B cell (primary cell): Measurements from ENCODE around the gene LHX5. TPM values are rescaled to one million over a fixed set of nuclear protein-coding genes. Genes with fewer than 3 reads are reported as not detected.

Experiments used
- ATAC-seq: fragments of 200-7000 bp; cut with Tn5 transposase; one replicate; pipeline ENCODE4 v1.10.0; 2021; ENCODE audit warnings: low read depth, mild to moderate bottlenecking, moderate number of reproducible peaks, moderate library complexity
- CTCF ChIA-PET: fragments of 350-600 bp; sonication (Branson Sonifier 250); formaldehyde crosslinking; loops from one replicate; lab custom pipeline; 2021; ENCODE audit warnings: antibody characterized with exemption, inconsistent platforms; lab: Charles Lee
- POLR2A ChIA-PET: fragments of 350-600 bp; sonication (Branson Sonifier 250); formaldehyde crosslinking; loops from one replicate; lab custom pipeline; 2021; ENCODE audit warnings: antibody characterized with exemption; lab: Charles Lee
- DNase-seq: peaks from one replicate; pipeline ENCODE4 v3.0.0; 2013
- H2AFZ ChIP-seq: 2 replicates; pipeline ENCODE4 v1.6.1; 2012; ENCODE audit warnings: mild to moderate bottlenecking, low read depth, low read length; ENCODE audit not compliant: insufficient read depth, poor library complexity, severe bottlenecking
- H3K27ac ChIP-seq, 2 donors: 1 replicate in 1 of 2; 2 replicates in 1 of 2; pipeline ENCODE4 v1.5.1; 2012 to 2013; ENCODE audit warnings: low read length in 2 of 2, mild to moderate bottlenecking in 2 of 2, moderate library complexity in 1 of 2
- H3K27me3 ChIP-seq, 4 experiments: fragments of 200-600 bp in 1 of 4; sonication (generic) in 1 of 4; replicated peaks in 1 of 4; 1 replicate in 2 of 4; 2 replicates in 2 of 4; pipeline versions ENCODE4 v1.6.1 to v1.7.0; 2013 to 2016; ENCODE audit warnings: low read length in 3 of 4, mild to moderate bottlenecking in 2 of 4, mixed read lengths in 1 of 4, moderate library complexity in 1 of 4; ENCODE audit not compliant: insufficient read depth in 4 of 4, control insufficient read depth in 3 of 4; ENCODE audit errors: control extremely low read depth in 1 of 4
- H3K36me3 ChIP-seq, 2 experiments: replicated peaks in 1 of 2; 1 replicate in 1 of 2; 2 replicates in 1 of 2; pipeline versions ENCODE4 v1.6.1 to v1.7.1; 2013; ENCODE audit warnings: low read length in 1 of 2; ENCODE audit not compliant: insufficient read depth in 2 of 2, control insufficient read depth in 1 of 2; ENCODE audit errors: control extremely low read depth in 1 of 2, extremely low read depth in 1 of 2
- H3K4me1 ChIP-seq, 2 donors: fragments of 200-600 bp in 1 of 2; sonication (generic) in 1 of 2; 1 replicate in 1 of 2; 2 replicates in 1 of 2; pipeline versions ENCODE4 v1.5.1 to v1.6.1; 2013 to 2017; ENCODE audit warnings: low read length in 2 of 2; ENCODE audit not compliant: control insufficient read depth in 2 of 2, insufficient read depth in 2 of 2
- H3K4me2 ChIP-seq: replicated peaks from 2 replicates; pipeline ENCODE3; 2012; ENCODE audit warnings: mild to moderate bottlenecking, low read depth, low read length; ENCODE audit not compliant: poor library complexity, severe bottlenecking
- H3K4me3 ChIP-seq, 5 experiments: fragments of 200-600 bp in 1 of 5; sonication (generic) in 1 of 5; 1 replicate in 3 of 5; 2 replicates in 2 of 5; pipeline versions ENCODE4 v1.5.1 to v1.7.0; 2011 to 2016; ENCODE audit warnings: low read length in 4 of 5, mild to moderate bottlenecking in 4 of 5, low read depth in 2 of 5, control low read depth in 1 of 5, moderate library complexity in 1 of 5; ENCODE audit not compliant: insufficient read depth in 1 of 5; ENCODE audit errors: control extremely low read depth in 1 of 5, extremely low read depth in 1 of 5
- H3K79me2 ChIP-seq: fragments of 200-600 bp; sonication (generic); one replicate; pipeline ENCODE4 v1.6.0; 2016; ENCODE audit warnings: low read length; ENCODE audit not compliant: control insufficient read depth, insufficient read depth
- H3K9ac ChIP-seq: fragments of 200-600 bp; sonication (generic); 2 replicates; pipeline ENCODE4 v1.6.1; 2017; ENCODE audit warnings: mild to moderate bottlenecking, low read length, moderate library complexity
- H3K9me3 ChIP-seq, 3 donors: one replicate each; pipeline versions ENCODE4 v1.6.1 to v1.7.1; 2013; ENCODE audit warnings: low read length in 2 of 3; ENCODE audit not compliant: control insufficient read depth in 2 of 3, insufficient read depth in 1 of 3; ENCODE audit errors: control extremely low read depth in 1 of 3
- H4K20me1 ChIP-seq: 2 replicates; pipeline ENCODE4 v1.6.0; 2012; ENCODE audit warnings: mild to moderate bottlenecking, low read length; ENCODE audit not compliant: insufficient read depth, control insufficient read depth, poor library complexity, severe bottlenecking
- H3K27ac Mint-ChIP-seq: one replicate; pipeline ENCODE4 v1.8.0; 2021; ENCODE audit warnings: mixed read lengths
- H3K27me3 Mint-ChIP-seq: one replicate; pipeline ENCODE4 v1.8.0; 2021; ENCODE audit warnings: mixed read lengths
- H3K4me1 Mint-ChIP-seq: one replicate; pipeline ENCODE4 v1.8.0; 2021; ENCODE audit warnings: mixed read lengths
- H3K4me3 Mint-ChIP-seq: one replicate; pipeline ENCODE4 v1.8.0; 2021; ENCODE audit warnings: mixed read lengths
- H3K9me3 Mint-ChIP-seq: one replicate; pipeline ENCODE4 v1.8.0; 2022; ENCODE audit warnings: mixed read lengths; ENCODE audit not compliant: insufficient read depth
- CTCF ChIP-seq: fragments of 200-600 bp; IDR thresholded peaks from one replicate; pipeline ENCODE4 v1.8.0; 2022; ENCODE audit warnings: antibody characterized with exemption, mild to moderate bottlenecking
- EZH2 ChIP-seq: IDR thresholded peaks from 2 replicates; pipeline ENCODE4 v1.6.1; 2012; ENCODE audit warnings: borderline replicate concordance, low read depth, mild to moderate bottlenecking, moderate library complexity, low read length; ENCODE audit not compliant: insufficient read depth, poor library complexity, severe bottlenecking
- WGBS: methylation state at CpG from one replicate; pipeline ENCODE4 v1.1.5; 2013; ENCODE audit warnings: missing lambda C conversion rate; ENCODE audit not compliant: insufficient coverage; 5-methylcytosine and 5-hydroxymethylcytosine counted together
- intact Hi-C: fragments of 100-400 bp; cut with micrococcal nuclease; formaldehyde crosslinking; loops from one replicate; pipeline ENCODE4 v1.10.0; 2022
- polyA plus RNA-seq: library from polyadenylated mRNA; depleted of rRNA; stranded (reverse); fragments of >200 nt; gene quantifications from 2 replicates; pipeline ENCODE4 v1.2.3, GENCODE V29; 2012
- total RNA-seq, 2 donors: library from RNA; stranded (reverse); fragments of 120-200 nt in 1 of 2; gene quantifications; 1 replicate in 1 of 2; 2 replicates in 1 of 2; pipeline versions ENCODE4 v1.2.3 to v1.2.4, GENCODE V29; 2013 to 2022

The LHX5 gene
- total and polyA plus RNA-seq, 2 donors (not counting 1 experiment from before 2014, with no cell fraction given): not detected

- H3K27me3 ChIP-seq: peaks cover 0 to 31% (median 17%) of the 10 kb centered on the region in 4 experiments
- no peak overlapping the region for H3K9ac ChIP-seq
- WGBS: 68% methylated on average over 14 of the region's 20 CpGs
- POLR2A ChIA-PET: no interaction called here
- CTCF ChIA-PET: interaction anchor here (0.7 to 1.4 kb wide), 16 partner anchors 11 to 374 kb away, joined by 3 to 6 read pairs (median 3); partner anchors contain the start of genes DDX54 and RITA1
- no peak overlapping the region for H3K4me3 ChIP-seq
- no peak overlapping the region for H3K27ac Mint-ChIP-seq
- peaks cover 20% of the 10 kb centered on the region for H3K4me1 Mint-ChIP-seq
- no peak for TF ChIP-seq EZH2
- peak; percentile 78 for TF ChIP-seq CTCF
- no peak overlapping the region for H2AFZ ChIP-seq
- no peak overlapping the region for H3K4me3 Mint-ChIP-seq
- DNase-seq (peak; percentile 61), ATAC-seq (no peak)
- H3K79me2 ChIP-seq: no peaks in the 10 kb centered on the region
- H3K4me1 ChIP-seq: peaks cover 10 to 18% of the 10 kb centered on the region in 2 donors
- peaks cover 3% of the 10 kb centered on the region for H3K9me3 Mint-ChIP-seq
- H3K27me3 Mint-ChIP-seq: peaks cover 31% of the 10 kb centered on the region
- no peak overlapping the region for H3K4me2 ChIP-seq
- peaks cover 0 to 12% (median 0%) of the 10 kb centered on the region in 3 donors for H3K9me3 ChIP-seq
- H4K20me1 ChIP-seq: no peaks in the 10 kb centered on the region
- intact Hi-C loops: loop anchor here (5.0 kb wide), 1 partner anchor 228 kb away; no protein-coding TSS in a partner anchor
- no peak overlapping the region for H3K27ac ChIP-seq
- H3K36me3 ChIP-seq: no peaks in the 10 kb centered on the region
Observed at GRCh38 chr12:113424915-113425823, 46.5 kb downstream of the LHX5 start.

GRCh38 chr12:113424456-113424855 is 47.2 kb downstream of the LHX5 start:
- Histone ChIP-seq H4K20me1 (no peaks in the 10 kb centered on the region), H3K27ac (no peak overlapping the region), H3K9me3 (peaks cover 0 to 11% (median 0%) of the 10 kb centered on the region in 3 donors), H3K9ac (no peak overlapping the region), H3K4me3 (no peak overlapping the region), H2AFZ (no peak overlapping the region), H3K27me3 (peaks cover 0 to 26% (median 15%) of the 10 kb centered on the region in 4 experiments), H3K79me2 (no peaks in the 10 kb centered on the region), H3K36me3 (no peaks in the 10 kb centered on the region), H3K4me2 (no peak overlapping the region), H3K4me1 (peaks cover 10 to 18% of the 10 kb centered on the region in 2 donors)
- H3K27me3 Mint-ChIP-seq: peaks cover 27% of the 10 kb centered on the region
- TF ChIP-seq EZH2 (no peak), CTCF (no peak)
- intact Hi-C loops: no loop called here
- CTCF ChIA-PET: interaction anchor here (0.7 to 1.4 kb wide), 4 partner anchors 113 to 239 kb away, joined by 3 to 6 read pairs (median 3); partner anchors contain the start of genes DDX54 and RITA1
- ATAC-seq (no peak), DNase-seq (no peak)
- POLR2A ChIA-PET: no interaction called here
- 89% methylated on average over 1 of the region's 1 CpG for WGBS
- H3K9me3 Mint-ChIP-seq: no peaks in the 10 kb centered on the region
- H3K27ac Mint-ChIP-seq: no peak overlapping the region
- no peak overlapping the region for H3K4me3 Mint-ChIP-seq
- H3K4me1 Mint-ChIP-seq: peaks cover 20% of the 10 kb centered on the region
